Aorta (tissue), 5 donors: ENCODE data around the gene ELP4. TPM values are rescaled to one million over a fixed set of nuclear protein-coding genes. Genes with fewer than 3 reads are reported as not detected.

ENCODE experiments used
- ATAC-seq: fragments of 200-7000 bp; cut with Tn5 transposase; one replicate; pipeline ENCODE4 v1.9.1; 2022; ENCODE audit warnings: moderate library complexity; ENCODE audit not compliant: low FRiP score
- DNase-seq, 2 donors: peaks; one replicate each; pipeline ENCODE4 v3.0.0-alpha.2; 2020
- H3K27ac ChIP-seq, 2 donors: one replicate each; pipeline ENCODE4 v1.5.1; 2013; ENCODE audit warnings: low read length in 2 of 2, mild to moderate bottlenecking in 2 of 2, moderate library complexity in 2 of 2, control low read depth in 1 of 2, inconsistent platforms in 1 of 2, low read depth in 1 of 2
- H3K27me3 ChIP-seq, 2 donors: one replicate each; pipeline ENCODE4 v1.6.1; 2013; ENCODE audit warnings: control low read depth in 1 of 2, low read length in 1 of 2, mild to moderate bottlenecking in 1 of 2, moderate library complexity in 1 of 2; ENCODE audit not compliant: insufficient read depth in 2 of 2, control insufficient read depth in 1 of 2
- H3K36me3 ChIP-seq, 2 donors: one replicate each; pipeline ENCODE4 v1.6.1; 2013; ENCODE audit warnings: control low read depth in 1 of 2, low read length in 1 of 2, mild to moderate bottlenecking in 1 of 2; ENCODE audit not compliant: insufficient read depth in 2 of 2, control insufficient read depth in 1 of 2
- H3K4me1 ChIP-seq, 2 donors: one replicate each; pipeline ENCODE4 v1.6.1; 2013; ENCODE audit warnings: low read length in 2 of 2, control low read depth in 1 of 2, mild to moderate bottlenecking in 1 of 2, moderate library complexity in 1 of 2; ENCODE audit not compliant: insufficient read depth in 2 of 2, control insufficient read depth in 1 of 2
- H3K4me3 ChIP-seq, 2 donors: one replicate each; pipeline ENCODE4 v1.5.1; 2013; ENCODE audit warnings: low read length in 2 of 2, control low read depth in 1 of 2, mild to moderate bottlenecking in 1 of 2
- H3K9me3 ChIP-seq: one replicate; pipeline ENCODE4 v1.6.1; 2013; ENCODE audit warnings: mild to moderate bottlenecking, low read length; ENCODE audit not compliant: control insufficient read depth
- WGBS, 2 donors: extraction: QIAGEN DNeasy Blood & Tissue Kit; methylation state at CpG; one replicate each; pipeline ENCODE4 v1.1.7; 2013; 5-methylcytosine and 5-hydroxymethylcytosine counted together
- intact Hi-C, 2 donors: fragments of 100-400 bp; cut with DNase I; formaldehyde crosslinking; loops; one replicate each; pipeline versions ENCODE4 v1.14.2 to v1.15.0; 2022
- polyA plus RNA-seq, 2 donors: library from polyadenylated mRNA; stranded (reverse); fragments of 200-250 nt; gene quantifications; one replicate each; pipeline ENCODE4 v1.2.3, GENCODE V29; 2013
- total RNA-seq, 2 donors: library from RNA; stranded (reverse); fragmentation: NEBNext Ultra II Directional; extraction: Animal tissue kit (Norgen Biotek cat#: 25700); gene quantifications; one replicate each; pipeline ENCODE4 v1.2.1, GENCODE V29; 2021
- donor health status: healthy with polysubstance abuse.
- donor health status: Bipolar disorder and iron deficiency.
- donor health status: DM: no; HTN: no; CAD: no.
- donor health status: DM: no; HTN: no; CAD: no.
- donor health status: DM: yes; HTN: yes; CAD: no.

ELP4 gene
- total and polyA plus RNA-seq, 4 donors, result 6.8 to 17.9 (median 11.4) TPM

- no peaks in the 10 kb centered on the region for H3K4me1 ChIP-seq
- H3K4me3 ChIP-seq, result no peak overlapping the region
- intact Hi-C loops, result no loop called here
- no peaks in the 10 kb centered on the region for H3K36me3 ChIP-seq
- H3K27me3 ChIP-seq, result peaks cover 0 to 4% of the 10 kb centered on the region in 2 donors
- peaks cover 2% of the 10 kb centered on the region for H3K9me3 ChIP-seq
- H3K27ac ChIP-seq, result no peak overlapping the region
- DNase-seq (peak in 1 of 2 donors; percentile 14), ATAC-seq (no peak)
- WGBS, 2 donors, result 51% methylated on average over 19 of the region's 19 CpGs
Observed at GRCh38 chr11:31796499-31797189, 287.1 kb downstream of the ELP4 start.

- Histone ChIP-seq H3K27me3 (peaks cover 0 to 4% of the 10 kb centered on the region in 2 donors), H3K9me3 (peaks cover 2% of the 10 kb centered on the region), H3K4me1 (no peaks in the 10 kb centered on the region), H3K36me3 (no peaks in the 10 kb centered on the region), H3K4me3 (no peak overlapping the region), H3K27ac (no peak overlapping the region)
- peak in 1 of 2 donors; percentile 30 for DNase-seq
- 22 to 24% methylated on average over 31 of the region's 31 CpGs for WGBS, 2 donors
- intact Hi-C loops, result no loop called here
- no peak for ATAC-seq
Observed at GRCh38 chr11:31797190-31798056, 287.9 kb downstream of the ELP4 start.

DNA sequence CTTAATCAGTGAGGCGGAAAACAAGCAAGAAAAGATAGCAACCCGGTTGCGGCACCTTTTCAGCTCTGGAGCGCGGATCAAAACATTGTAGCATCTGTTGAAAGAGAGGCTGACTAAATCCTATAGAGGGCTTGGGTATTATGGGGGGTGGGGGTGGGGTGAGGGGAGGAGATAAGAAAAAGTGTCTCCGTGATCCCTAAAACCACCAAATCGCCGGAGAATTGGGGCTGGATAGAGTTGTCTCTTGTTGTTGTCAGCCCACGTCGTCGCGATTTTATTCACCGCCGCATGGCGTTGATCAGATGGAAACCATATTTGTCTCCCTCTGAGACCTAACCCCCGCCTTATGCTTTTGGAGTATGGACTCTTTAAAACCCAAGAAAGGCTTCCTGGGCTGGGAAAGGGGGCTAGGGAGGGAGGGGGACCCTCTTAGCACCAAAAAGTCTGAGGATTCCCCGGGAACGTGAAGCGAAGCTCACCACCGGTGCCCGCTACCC is 288.5 kb downstream of the ELP4 start:
- Histone ChIP-seq H3K27ac (no peak overlapping the region), H3K9me3 (peaks cover 2% of the 10 kb centered on the region), H3K4me3 (no peak overlapping the region), H3K36me3 (no peaks in the 10 kb centered on the region), H3K4me1 (no peaks in the 10 kb centered on the region), H3K27me3 (peaks cover 0 to 4% of the 10 kb centered on the region in 2 donors)
- WGBS, 2 donors, result 10 to 11% methylated on average over 21 of the region's 21 CpGs
- ATAC-seq (no peak), DNase-seq (peak in 1 of 2 donors; percentile 27)
- intact Hi-C loops, result no loop called here

DNA sequence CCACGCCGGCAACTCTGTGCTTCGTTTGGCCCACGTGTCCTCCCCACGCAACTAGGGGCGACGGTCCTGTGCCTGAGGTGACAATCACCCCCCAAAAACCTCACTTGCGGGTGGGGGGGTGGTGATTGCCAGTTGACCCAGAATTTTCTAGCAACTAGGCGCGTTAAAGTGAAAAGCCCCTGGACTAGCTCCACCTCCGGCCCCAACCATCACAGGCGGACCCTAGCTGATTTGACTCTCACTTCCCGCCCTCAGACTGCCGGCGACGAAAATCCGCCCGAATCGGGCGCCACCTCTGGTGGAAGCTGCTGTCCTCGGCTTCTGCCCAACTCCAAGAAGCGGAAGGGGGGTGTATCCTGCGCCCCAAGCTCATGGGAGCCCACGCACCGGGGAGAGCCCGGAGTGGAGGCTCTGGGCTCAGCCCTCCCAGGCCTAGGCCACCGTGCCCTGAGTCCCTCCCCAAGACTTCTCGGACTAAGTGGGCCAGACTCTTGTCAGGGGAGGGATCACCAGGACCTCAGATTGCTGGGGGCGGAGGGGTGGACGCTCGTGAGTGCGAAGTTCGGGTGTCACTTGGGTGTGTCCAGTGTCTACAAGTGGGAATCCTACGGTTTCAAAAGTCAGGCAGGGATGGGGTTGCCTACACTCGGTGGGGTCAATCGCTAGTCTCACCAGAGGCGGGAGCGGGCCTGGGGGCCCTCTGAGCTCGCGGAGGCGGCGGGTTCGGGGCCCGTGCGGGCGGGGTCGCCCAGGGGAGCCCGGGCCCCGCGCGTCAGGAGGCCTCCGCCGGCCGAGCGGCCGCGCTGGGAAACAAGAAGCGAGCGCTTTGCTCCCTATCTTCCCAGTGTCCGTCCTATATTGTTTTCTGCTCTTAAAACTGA is 289.2 kb downstream of the ELP4 start:
- 3 to 5% methylated on average over 60 of the region's 60 CpGs for WGBS, 2 donors
- peaks cover 0 to 4% of the 10 kb centered on the region in 2 donors for H3K27me3 ChIP-seq
- peak; percentile 12 for ATAC-seq

GRCh38 chr11:31799435-31800397 is 290.1 kb downstream of the ELP4 start:
- DNase-seq, result peak in 1 of 2 donors; percentile 63
- H3K27ac ChIP-seq, result no peak overlapping the region
- 5 to 6% methylated on average over 48 of the region's 48 CpGs for WGBS, 2 donors
- no peaks in the 10 kb centered on the region for H3K36me3 ChIP-seq
- no peaks in the 10 kb centered on the region for H3K4me1 ChIP-seq
- intact Hi-C loops, result no loop called here
- no peak for ATAC-seq
- H3K27me3 ChIP-seq, result peaks cover 0 to 4% of the 10 kb centered on the region in 2 donors
- no peak overlapping the region for H3K4me3 ChIP-seq
- peaks cover 2% of the 10 kb centered on the region for H3K9me3 ChIP-seq

More for the DNA sequence above, 289.2 kb downstream of the ELP4 start:
- no peak overlapping the region for H3K27ac ChIP-seq
- no peaks in the 10 kb centered on the region for H3K4me1 ChIP-seq
- no peaks in the 10 kb centered on the region for H3K36me3 ChIP-seq
- intact Hi-C loops, result no loop called here
- peaks cover 2% of the 10 kb centered on the region for H3K9me3 ChIP-seq
- H3K4me3 ChIP-seq, result no peak overlapping the region
- peak in 1 of 2 donors; percentile 71 for DNase-seq

DNA sequence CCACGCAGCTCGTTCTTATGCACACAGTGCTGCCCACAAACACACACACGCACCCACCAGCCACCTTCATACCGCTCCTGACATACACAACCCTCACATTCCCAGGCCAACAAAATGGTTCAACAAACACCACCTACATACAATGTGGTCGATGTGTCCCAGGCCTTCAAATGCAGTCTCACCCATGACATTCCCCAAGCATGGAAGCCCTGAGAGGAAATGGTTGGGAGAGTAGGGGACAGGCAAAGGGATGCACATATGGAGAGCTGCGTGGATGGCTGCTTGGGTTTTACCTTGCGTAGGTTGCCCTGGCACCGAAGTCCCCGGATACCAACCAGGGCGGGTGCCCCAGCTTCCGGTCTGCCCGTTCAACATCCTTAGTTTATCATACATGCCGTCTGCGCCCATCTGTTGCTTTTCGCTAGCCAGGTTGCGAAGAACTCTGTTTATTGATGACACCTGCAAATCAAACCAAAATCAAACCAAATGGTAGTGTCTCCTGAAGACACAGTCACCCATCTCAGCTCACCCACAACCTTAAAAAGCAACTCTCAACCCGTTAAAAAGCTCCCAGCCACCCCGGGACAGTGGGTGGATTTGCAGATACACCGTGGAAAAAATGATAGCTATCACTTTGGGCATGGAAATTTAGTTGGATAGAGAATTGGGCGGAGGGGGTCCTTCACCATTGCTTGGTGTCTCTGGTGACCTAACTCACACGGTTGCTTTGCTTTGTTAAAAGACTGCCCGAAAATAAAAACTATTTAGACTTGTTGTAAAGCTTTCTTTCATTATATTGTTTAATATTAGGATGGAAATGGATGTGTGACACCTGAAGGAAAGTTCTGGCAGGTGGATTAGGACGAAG is 291.1 kb downstream of the ELP4 start:
- ATAC-seq, result no peak
- Histone ChIP-seq H3K27ac (no peak overlapping the region), H3K9me3 (peaks cover 2% of the 10 kb centered on the region), H3K27me3 (peaks cover 0 to 4% of the 10 kb centered on the region in 2 donors), H3K4me1 (no peaks in the 10 kb centered on the region), H3K36me3 (no peaks in the 10 kb centered on the region), H3K4me3 (no peak overlapping the region)
- peak in 1 of 2 donors; percentile 40 for DNase-seq
- intact Hi-C loops, result no loop called here
- 14 to 18% methylated on average over 23 of the region's 23 CpGs for WGBS, 2 donors

DNA sequence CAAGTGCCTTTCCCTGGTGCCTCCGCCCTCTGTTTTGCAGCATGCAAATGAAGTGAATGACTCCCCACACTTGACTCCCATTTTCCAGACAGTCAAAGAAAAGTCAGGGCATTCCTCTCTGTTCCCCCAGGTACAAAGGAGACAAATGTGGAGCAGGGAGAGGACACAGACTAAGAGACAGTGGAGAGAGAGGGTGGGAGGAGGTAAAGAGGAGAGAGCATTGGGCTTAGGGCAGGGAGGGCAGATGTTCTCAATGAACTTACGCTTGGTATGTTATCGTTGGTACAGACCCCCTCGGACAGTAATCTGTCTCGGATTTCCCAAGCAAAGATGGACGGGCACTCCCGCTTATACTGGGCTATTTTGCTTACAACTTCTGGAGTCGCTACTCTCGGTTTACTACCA is 291.7 kb downstream of the ELP4 start:
- 21 to 27% methylated on average over 9 of the region's 9 CpGs for WGBS, 2 donors
- H3K27me3 ChIP-seq, result peaks cover 0 to 5% of the 10 kb centered on the region in 2 donors
- peaks cover 2% of the 10 kb centered on the region for H3K9me3 ChIP-seq
- H3K36me3 ChIP-seq, result no peaks in the 10 kb centered on the region
- H3K4me1 ChIP-seq, result no peaks in the 10 kb centered on the region
- DNase-seq, result peak in 1 of 2 donors; percentile 16
- no peak overlapping the region for H3K27ac ChIP-seq
- intact Hi-C loops, result no loop called here
- no peak overlapping the region for H3K4me3 ChIP-seq
- no peak for ATAC-seq
